ENCODE results near the gene ATP5PD. TPM values are rescaled to one million over a fixed set of nuclear protein-coding genes. Genes with fewer than 3 reads are reported as not detected.
A peak's percentile ranks its signal among the peaks of the same experiment; 100 is the strongest.
"Not testable (repeated sequence)": the region's sequence is repeated elsewhere in the genome, so short reads cannot be mapped to it uniquely, and the experiment has no call there.

Gene ATP5PD
- total RNA-seq, 1 experiment from 2014 or later: 557 TPM

- in situ Hi-C loops (cut with HindIII; ENCODE audit: low pct_unique_long_range_greater_than_20kb, low sequenced_read_pairs): no loop called here
- DNase-seq (ENCODE audit: low read depth, low spot score): peak; percentile 45
Observed at GRCh38 chr17:75010683-75011400, 35.9 kb downstream of the ATP5PD start.

DNA sequence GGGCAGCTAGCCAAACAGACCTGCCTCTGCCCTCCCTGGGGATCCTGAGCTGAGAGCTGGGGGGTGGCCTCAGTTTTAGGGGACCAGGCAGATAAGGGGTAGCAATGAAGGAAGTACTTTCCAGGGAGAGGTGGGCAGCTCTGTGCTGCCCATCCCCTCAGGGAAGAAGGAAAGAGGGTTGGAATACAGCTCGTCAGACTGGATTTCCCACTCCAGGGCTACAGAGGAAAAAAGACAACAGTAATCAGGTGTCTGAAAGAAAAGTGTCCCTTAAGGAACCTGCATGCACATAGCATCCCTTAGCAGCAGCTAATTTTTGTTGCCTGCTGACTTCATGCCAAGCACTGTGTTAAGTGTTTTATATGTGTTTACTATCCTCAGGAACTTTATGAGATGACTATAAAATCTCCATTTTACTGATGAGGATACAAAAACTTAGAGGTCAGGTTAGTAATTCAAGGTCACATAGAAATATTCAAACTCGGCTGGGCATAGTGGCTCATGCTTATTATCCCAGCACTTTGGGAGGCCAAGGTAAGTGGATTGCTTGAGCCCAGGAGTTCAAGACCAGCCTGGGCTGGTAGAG is 37.5 kb downstream of the ATP5PD start:
- in situ Hi-C loops (cut with HindIII; ENCODE audit: low pct_unique_long_range_greater_than_20kb, low sequenced_read_pairs): no loop called here
- DNase-seq (ENCODE audit: low read depth, low spot score): no peak

GRCh38 chr17:75008373-75008772 is 38.4 kb downstream of the ATP5PD start:
- DNase-seq (ENCODE audit: low read depth, low spot score): no peak
- in situ Hi-C loops (cut with HindIII; ENCODE audit: low pct_unique_long_range_greater_than_20kb, low sequenced_read_pairs): no loop called here

GRCh38 chr17:75006653-75007052 is 40.1 kb downstream of the ATP5PD start:
- in situ Hi-C loops (cut with HindIII; ENCODE audit: low pct_unique_long_range_greater_than_20kb, low sequenced_read_pairs): no loop called here
- peak; percentile 34 for DNase-seq (ENCODE audit: low read depth, low spot score)

- DNase-seq (ENCODE audit: low read depth, low spot score); in situ Hi-C loops (cut with HindIII; ENCODE audit: low pct_unique_long_range_greater_than_20kb, low sequenced_read_pairs): not testable (repeated sequence)
Observed at GRCh38 chr17:75006084-75006483, 40.7 kb downstream of the ATP5PD start.

DNA sequence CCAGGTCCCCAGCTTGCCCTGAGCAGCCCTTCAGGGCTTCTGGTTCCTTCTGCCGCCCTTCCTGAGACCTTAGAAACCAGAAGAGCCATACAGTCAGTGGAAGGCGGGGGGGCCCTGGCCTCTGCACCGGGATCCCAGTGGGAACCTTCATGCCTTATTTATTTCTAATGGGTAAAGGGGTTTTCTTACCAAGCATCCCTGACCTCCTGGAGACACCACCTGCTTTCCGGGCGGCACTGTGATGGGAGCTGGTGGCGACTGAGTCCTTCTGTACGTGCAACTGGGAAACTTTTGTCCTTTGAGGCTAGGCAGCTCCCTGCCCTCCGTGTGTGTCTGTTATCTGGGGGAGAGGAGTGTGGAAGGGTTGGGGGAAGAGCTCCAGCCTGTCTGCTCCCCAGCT is 41.5 kb downstream of the ATP5PD start:
- in situ Hi-C loops (cut with HindIII; ENCODE audit: low pct_unique_long_range_greater_than_20kb, low sequenced_read_pairs): no loop called here
- DNase-seq (ENCODE audit: low read depth, low spot score): no peak

DNA sequence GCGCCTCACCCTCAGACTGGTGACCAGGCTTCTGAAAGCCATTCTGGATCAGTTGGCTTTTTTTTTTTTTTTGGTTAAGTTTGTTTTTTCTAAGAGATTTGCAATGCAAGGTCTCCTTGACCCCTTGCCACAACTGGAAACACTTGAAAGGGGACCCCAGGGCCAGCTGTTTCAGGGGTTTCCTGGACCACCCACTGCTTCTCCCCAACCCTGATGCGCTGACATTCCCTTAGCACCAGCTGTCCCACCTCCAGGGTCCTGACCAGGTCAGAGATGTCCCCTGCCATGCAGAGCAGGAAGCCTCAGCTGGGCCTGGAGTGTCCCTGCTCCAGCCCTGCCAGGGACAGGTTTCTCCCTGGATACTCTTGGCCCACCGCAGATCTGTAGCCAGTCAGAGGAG is 42.4 kb downstream of the ATP5PD start:
- in situ Hi-C loops (cut with HindIII; ENCODE audit: low pct_unique_long_range_greater_than_20kb, low sequenced_read_pairs): no loop called here
- no peak for DNase-seq (ENCODE audit: low read depth, low spot score)

DNA sequence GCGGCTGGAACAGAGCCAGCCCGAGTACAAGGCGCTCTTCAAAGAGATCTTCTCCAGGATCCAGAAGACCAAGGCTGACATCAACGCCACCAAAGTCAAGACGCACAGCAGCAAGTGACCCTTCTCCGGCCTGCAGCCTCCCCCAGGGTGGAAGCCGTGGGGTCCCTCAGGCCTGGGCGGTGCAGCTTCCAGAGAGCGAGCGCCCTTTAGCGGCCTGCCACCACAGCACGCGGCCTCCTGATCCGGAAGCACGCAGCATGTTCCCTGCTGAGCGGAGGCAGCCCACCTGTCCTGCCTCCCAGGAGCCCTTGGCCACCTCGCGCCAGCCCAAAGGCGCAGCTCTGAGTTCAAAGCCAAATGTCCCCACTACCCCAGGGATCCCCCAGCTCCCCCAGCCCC is 42.8 kb downstream of the ATP5PD start:
- no peak for DNase-seq (ENCODE audit: low read depth, low spot score)
- in situ Hi-C loops (cut with HindIII; ENCODE audit: low pct_unique_long_range_greater_than_20kb, low sequenced_read_pairs): no loop called here

GRCh38 chr17:75003070-75003956 is 43.5 kb downstream of the ATP5PD start:
- no peak for DNase-seq (ENCODE audit: low read depth, low spot score)
- in situ Hi-C loops (cut with HindIII; ENCODE audit: low pct_unique_long_range_greater_than_20kb, low sequenced_read_pairs): no loop called here

DNA sequence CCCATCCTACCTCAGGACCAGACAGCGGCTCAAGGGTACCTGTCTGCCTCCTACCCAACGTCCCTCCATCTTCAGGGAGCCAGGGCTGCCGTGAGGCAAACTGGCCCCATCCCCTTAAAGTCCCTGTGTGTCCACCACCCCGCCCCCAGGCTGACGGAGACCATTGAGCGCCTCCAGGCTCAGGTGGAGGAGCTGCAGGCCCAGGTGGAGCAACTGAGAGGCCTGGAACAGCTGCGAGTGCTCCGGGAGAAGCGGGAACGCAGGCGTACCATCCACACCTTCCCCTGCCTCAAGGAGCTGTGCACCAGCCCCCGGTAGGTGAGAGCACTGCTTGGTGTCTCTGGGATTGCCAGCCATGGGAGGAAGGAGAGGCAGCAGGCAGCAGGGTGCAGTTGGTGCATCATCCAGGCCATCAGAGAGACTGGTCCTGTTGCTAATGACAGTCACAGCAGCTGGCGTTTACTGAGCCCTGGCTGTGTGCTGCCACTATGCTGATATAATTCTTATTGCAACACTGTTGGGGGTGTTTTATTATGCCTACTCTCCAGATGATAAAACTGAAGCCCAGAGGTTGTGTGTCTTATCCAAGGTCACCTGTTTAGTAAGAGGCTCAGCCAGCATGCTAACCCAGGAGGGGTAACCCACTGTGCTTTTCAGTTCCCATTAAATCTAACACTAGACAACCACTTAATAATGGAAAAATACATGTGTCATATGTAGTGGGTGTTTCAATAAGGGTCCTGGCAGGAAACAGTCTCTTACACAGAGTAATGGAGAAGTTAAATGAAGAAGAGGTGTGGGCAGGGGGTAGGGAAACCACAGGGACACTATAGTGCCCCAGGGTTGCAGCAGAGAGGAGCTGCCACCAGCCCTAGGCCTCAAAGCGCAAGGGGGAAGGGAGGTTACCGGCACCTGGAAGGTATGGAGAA is 44.6 kb downstream of the ATP5PD start:
- in situ Hi-C loops (cut with HindIII; ENCODE audit: low pct_unique_long_range_greater_than_20kb, low sequenced_read_pairs): no loop called here
- DNase-seq (ENCODE audit: low read depth, low spot score): no peak

DNA sequence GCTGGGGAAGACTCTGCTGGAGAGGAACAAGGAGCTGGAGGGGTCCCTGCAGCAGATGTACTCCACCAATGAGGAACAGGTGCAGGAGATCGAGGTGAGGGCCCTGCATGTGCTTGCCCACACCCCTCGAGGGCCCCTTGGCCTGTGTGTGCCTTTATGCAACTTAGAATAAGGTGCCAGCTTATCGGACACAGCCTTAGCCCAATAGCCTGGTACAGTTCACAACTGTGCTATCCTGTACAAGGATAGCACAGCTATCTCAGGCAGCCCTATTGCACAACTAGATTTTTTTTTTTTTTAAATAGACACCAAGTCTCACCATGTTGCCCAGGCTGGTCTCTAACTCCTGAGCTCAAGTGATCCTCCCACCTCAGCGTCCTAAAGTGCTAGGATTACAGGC is 47.2 kb downstream of the ATP5PD start:
- no peak for DNase-seq (ENCODE audit: low read depth, low spot score)
- in situ Hi-C loops (cut with HindIII; ENCODE audit: low pct_unique_long_range_greater_than_20kb, low sequenced_read_pairs): no loop called here

- in situ Hi-C loops (cut with HindIII; ENCODE audit: low pct_unique_long_range_greater_than_20kb, low sequenced_read_pairs): no loop called here
- no peak for DNase-seq (ENCODE audit: low read depth, low spot score)
Observed at GRCh38 chr17:74998783-74999182, 48.0 kb downstream of the ATP5PD start.

DNA sequence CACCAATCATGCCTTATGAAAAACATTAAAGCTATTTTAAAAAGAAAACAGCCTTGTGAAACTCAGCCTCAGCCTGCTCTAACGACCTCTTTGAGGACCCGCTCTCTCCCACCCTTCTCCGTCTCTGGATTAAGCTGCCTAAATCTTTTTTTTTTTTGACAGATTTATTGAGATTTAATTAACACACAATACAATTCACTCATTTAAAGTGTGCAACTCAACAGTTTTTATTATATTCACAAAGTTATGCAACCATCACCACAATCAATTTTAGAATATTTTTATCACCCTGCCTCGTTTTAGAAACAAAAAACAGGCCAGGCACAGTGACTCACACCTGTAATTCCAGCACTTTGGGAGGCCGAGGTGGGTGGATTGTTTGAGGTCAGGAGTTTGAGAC is 50.9 kb downstream of the ATP5PD start:
- in situ Hi-C loops (cut with HindIII; ENCODE audit: low pct_unique_long_range_greater_than_20kb, low sequenced_read_pairs): no loop called here
- DNase-seq (ENCODE audit: low read depth, low spot score): no peak

DNA sequence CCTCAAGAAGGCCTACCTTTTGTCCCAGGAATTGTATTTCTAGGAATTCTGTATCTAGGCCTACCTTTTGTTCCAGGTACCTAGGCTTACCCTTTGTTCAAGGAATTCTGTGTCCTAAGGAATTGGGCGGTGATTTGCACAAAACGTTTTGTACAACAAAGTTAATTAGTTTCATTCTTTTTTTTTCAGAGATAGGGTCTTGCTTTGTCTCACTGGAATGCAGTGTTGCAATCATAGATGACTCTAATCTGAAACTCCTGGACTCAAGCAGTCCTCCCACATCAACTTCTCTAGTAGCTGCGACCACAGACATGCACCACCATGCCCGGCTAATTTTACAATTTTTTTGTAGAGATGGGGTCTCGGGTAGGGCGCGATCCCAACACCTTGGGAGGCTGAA is 52.3 kb downstream of the ATP5PD start:
- DNase-seq (ENCODE audit: low read depth, low spot score): no peak
- in situ Hi-C loops (cut with HindIII; ENCODE audit: low pct_unique_long_range_greater_than_20kb, low sequenced_read_pairs): no loop called here

DNA sequence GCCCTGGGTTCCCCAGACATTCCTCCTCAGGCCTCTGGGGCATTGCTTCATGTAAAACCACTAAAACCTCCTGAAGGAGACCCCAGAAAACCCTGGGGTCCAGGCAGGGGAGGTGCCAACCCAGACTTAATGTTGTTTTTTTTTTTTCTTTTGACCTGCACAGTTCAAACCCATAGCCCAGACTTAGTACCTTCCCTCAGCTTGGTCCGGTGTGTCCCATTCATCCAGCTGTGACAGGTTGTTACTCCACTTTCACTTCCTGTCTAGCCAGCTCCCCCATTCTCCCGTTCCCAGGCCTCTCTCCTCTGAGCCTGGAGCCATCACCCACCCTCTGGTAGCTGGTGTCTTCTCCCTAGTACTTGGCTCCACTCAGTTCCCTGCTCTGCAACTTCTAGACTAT is 54.5 kb downstream of the ATP5PD start:
- DNase-seq (ENCODE audit: low read depth, low spot score): no peak
- in situ Hi-C loops (cut with HindIII; ENCODE audit: low pct_unique_long_range_greater_than_20kb, low sequenced_read_pairs): no loop called here

DNA sequence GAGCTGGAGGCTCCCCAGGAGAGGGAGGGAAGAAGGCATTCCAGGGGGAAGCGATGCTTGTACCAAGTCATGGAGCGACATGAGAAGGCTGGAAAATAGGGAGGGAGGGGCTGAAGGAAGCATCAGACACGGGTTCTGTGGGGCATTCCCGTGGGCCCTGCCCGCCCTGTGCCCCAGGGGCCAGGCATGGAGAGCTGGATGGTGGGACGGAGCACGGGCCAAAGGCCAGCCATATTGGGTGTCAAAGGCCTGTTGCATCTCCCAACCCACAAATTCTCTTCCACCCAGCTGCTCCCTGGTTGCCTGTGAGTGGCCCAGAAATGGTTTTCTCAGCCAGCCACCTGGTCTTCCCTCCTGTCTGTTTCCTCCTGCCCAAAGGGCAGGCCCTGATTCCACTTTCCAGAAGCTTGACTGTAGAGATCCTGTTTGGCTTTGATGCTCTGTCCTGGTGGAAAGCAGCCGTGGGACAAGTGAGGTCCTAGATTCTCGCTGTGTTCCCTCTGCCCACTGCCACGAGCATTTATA is 56.1 kb downstream of the ATP5PD start:
- no peak for DNase-seq (ENCODE audit: low read depth, low spot score)
- in situ Hi-C loops (cut with HindIII; ENCODE audit: low pct_unique_long_range_greater_than_20kb, low sequenced_read_pairs): no loop called here
